Neuronal stem cell (in vitro differentiated cells): Measurements from ENCODE around the gene INPP1.

Experiments
- DNase-seq: peaks from one replicate; pipeline ENCODE4 v3.0.0-alpha.2; 2013; ENCODE audit warnings: low spot score
- H2AFZ ChIP-seq: one replicate; pipeline ENCODE4 v1.6.1; 2013; ENCODE audit warnings: mild to moderate bottlenecking, low read length, inconsistent platforms
- H2AK5ac ChIP-seq: 2 replicates; pipeline ENCODE4 v1.6.1; 2013; ENCODE audit warnings: low read depth, mild to moderate bottlenecking, inconsistent platforms, low read length, moderate library complexity, mixed read lengths
- H2BK120ac ChIP-seq: 2 replicates; pipeline ENCODE4 v1.6.1; 2013; ENCODE audit warnings: low read depth, mild to moderate bottlenecking, inconsistent platforms, low read length, moderate library complexity, mixed read lengths
- H2BK12ac ChIP-seq: one replicate; pipeline ENCODE4 v1.6.1; 2013; ENCODE audit warnings: low read length, inconsistent platforms
- H2BK15ac ChIP-seq: 2 replicates; pipeline ENCODE4 v1.6.1; 2013; ENCODE audit warnings: mild to moderate bottlenecking, low read length, inconsistent platforms, mixed read lengths
- H2BK5ac ChIP-seq: one replicate; pipeline ENCODE4 v1.6.1; 2013; ENCODE audit warnings: inconsistent platforms, mild to moderate bottlenecking, low read length, moderate library complexity
- H3K14ac ChIP-seq: one replicate; pipeline ENCODE4 v1.6.1; 2013; ENCODE audit warnings: low read length, inconsistent platforms
- H3K18ac ChIP-seq: 2 replicates; pipeline ENCODE4 v1.6.1; 2013; ENCODE audit warnings: low read length, inconsistent platforms
- H3K23ac ChIP-seq: 2 replicates; pipeline ENCODE4 v1.6.1; 2013; ENCODE audit warnings: low read depth, mild to moderate bottlenecking, mixed read lengths, low read length, inconsistent platforms; ENCODE audit not compliant: poor library complexity
- H3K27ac ChIP-seq: replicated peaks from 3 replicates; pipeline ENCODE4 v1.5.1; 2013; ENCODE audit warnings: low read length, inconsistent platforms
- H3K27me3 ChIP-seq, 3 experiments: 2 replicates each; pipeline ENCODE4 v1.6.1; 2013; ENCODE audit warnings: low read length in 3 of 3, mild to moderate bottlenecking in 2 of 3, inconsistent platforms in 1 of 3, low read depth in 1 of 3, mixed read lengths in 1 of 3, moderate library complexity in 1 of 3; ENCODE audit not compliant: control insufficient read depth in 3 of 3, insufficient read depth in 3 of 3
- H3K36me3 ChIP-seq, 2 donors: replicated peaks in 1 of 2; 2 replicates each; pipeline ENCODE4 v1.6.1; 2013; ENCODE audit warnings: low read length in 2 of 2; ENCODE audit not compliant: control insufficient read depth in 2 of 2, insufficient read depth in 2 of 2
- H3K4ac ChIP-seq: 2 replicates; pipeline ENCODE4 v1.6.1; 2013; ENCODE audit warnings: inconsistent platforms, mild to moderate bottlenecking, low read length, moderate library complexity
- H3K4me1 ChIP-seq, 2 donors: 1 replicate in 1 of 2; 2 replicates in 1 of 2; pipeline ENCODE4 v1.6.1; 2013; ENCODE audit warnings: low read length in 2 of 2, low read depth in 1 of 2; ENCODE audit not compliant: control insufficient read depth in 2 of 2, insufficient read depth in 1 of 2
- H3K4me2 ChIP-seq: one replicate; pipeline ENCODE4 v1.6.1; 2013; ENCODE audit warnings: mild to moderate bottlenecking, low read length, inconsistent platforms; ENCODE audit not compliant: insufficient read depth, poor library complexity, severe bottlenecking
- H3K4me3 ChIP-seq, 2 donors: 2 replicates each; pipeline ENCODE4 v1.5.1; 2013; ENCODE audit warnings: low read length in 2 of 2, mild to moderate bottlenecking in 2 of 2, inconsistent platforms in 1 of 2, moderate library complexity in 1 of 2
- H3K79me1 ChIP-seq: one replicate; pipeline ENCODE4 v1.6.1; 2013; ENCODE audit warnings: low read depth, mild to moderate bottlenecking, inconsistent platforms, low read length, moderate library complexity
- H3K9ac ChIP-seq: one replicate; pipeline ENCODE4 v1.6.1; 2013; ENCODE audit warnings: mild to moderate bottlenecking, low read depth, low read length, inconsistent platforms; ENCODE audit not compliant: poor library complexity
- H3K9me3 ChIP-seq, 2 donors: replicated peaks in 1 of 2; 2 replicates each; pipeline versions ENCODE3 to v1.6.1; 2013; ENCODE audit warnings: low read length in 2 of 2, mild to moderate bottlenecking in 2 of 2, inconsistent platforms in 1 of 2, low read depth in 1 of 2, mixed read lengths in 1 of 2, moderate library complexity in 1 of 2; ENCODE audit not compliant: control insufficient read depth in 2 of 2, insufficient read depth in 1 of 2
- H4K8ac ChIP-seq: one replicate; pipeline ENCODE4 v1.6.1; 2013; ENCODE audit warnings: low read depth, mild to moderate bottlenecking, inconsistent platforms, low read length, moderate library complexity
- H4K91ac ChIP-seq: one replicate; pipeline ENCODE4 v1.6.1; 2013; ENCODE audit warnings: low read length, low read depth, mild to moderate bottlenecking, inconsistent platforms; ENCODE audit not compliant: poor library complexity
- WGBS, 2 donors: extraction: QIAGEN DNeasy Blood & Tissue Kit; methylation state at CpG; one replicate each; pipeline ENCODE4 v1.1.7; 2013; ENCODE audit warnings: missing lambda C conversion rate in 2 of 2, mixed read lengths in 1 of 2; ENCODE audit not compliant: insufficient read length in 2 of 2, insufficient replicate concordance in 1 of 2; ENCODE audit errors: extremely low coverage in 2 of 2; 5-methylcytosine and 5-hydroxymethylcytosine counted together

INPP1 gene

DNA sequence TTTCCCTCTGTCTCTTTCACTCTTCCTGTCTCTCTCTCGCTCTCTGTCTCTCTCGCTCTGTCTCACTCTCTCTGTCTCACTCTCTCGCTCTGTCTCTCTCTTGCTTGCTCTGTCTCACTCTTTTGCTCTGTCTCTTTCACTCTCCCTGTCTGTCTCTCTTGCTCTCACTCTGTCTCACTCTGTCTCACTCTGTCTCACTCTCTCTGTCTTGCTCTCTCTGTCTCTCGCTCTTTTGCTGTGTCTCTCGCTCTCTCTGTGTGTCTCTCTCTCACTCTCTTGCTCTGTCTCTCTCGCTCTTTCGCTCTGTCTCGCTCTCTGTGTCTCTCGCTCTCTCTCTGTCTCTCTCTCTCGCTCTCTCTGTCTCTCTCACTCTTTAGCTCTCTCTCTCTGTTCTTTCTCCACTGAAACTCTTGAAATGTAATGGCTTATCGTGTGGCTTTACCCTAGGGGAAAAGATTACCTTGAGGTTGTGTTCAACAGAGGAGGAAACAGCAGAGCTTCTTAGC lies 22.9 kb downstream of the INPP1 start:
- no peak overlapping the region for H3K18ac ChIP-seq
- H2AFZ ChIP-seq: no peak overlapping the region
- no peak overlapping the region for H4K8ac ChIP-seq
- no peaks in the 10 kb centered on the region for H3K4me1 ChIP-seq
- H2AK5ac ChIP-seq: no peak overlapping the region
- H3K4me2 ChIP-seq: no peak overlapping the region
- H2BK120ac ChIP-seq: no peak overlapping the region
- no peak overlapping the region for H2BK5ac ChIP-seq
- no peaks in the 10 kb centered on the region for H3K79me1 ChIP-seq
- no peak overlapping the region for H3K4me3 ChIP-seq
- no peak overlapping the region for H3K14ac ChIP-seq
- no peak overlapping the region for H3K9ac ChIP-seq
- no peak overlapping the region for H3K4ac ChIP-seq
- no peak overlapping the region for H3K27ac ChIP-seq
- H3K9me3 ChIP-seq: no peaks in the 10 kb centered on the region
- H2BK12ac ChIP-seq: no peak overlapping the region
- no peak overlapping the region for H3K23ac ChIP-seq
- no peaks in the 10 kb centered on the region for H3K27me3 ChIP-seq
- DNase-seq: no peak
- peaks cover 0 to 6% of the 10 kb centered on the region in 2 donors for H3K36me3 ChIP-seq
- no peak overlapping the region for H4K91ac ChIP-seq
- H2BK15ac ChIP-seq: no peak overlapping the region
- WGBS, 2 donors: no CpG with 5 or more reads among the region's 11 CpGs

DNA sequence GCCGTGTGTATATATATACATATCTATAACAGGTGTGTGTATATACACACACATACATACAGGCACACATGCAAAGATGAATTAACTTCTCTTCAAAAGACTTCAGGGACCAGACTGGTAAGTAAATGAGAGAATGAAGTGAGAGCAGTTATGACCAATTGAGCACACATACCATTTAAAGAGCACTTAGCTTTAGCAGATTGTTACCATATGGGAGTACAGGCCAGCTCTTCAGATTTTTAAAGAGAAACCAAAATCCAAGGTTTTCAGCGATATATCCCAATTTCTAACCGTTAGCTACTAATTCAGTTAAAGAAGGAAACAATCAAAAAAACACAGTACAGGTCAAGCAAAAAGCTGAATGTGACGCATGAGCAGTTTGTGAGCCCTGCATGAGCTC lies 23.7 kb downstream of the INPP1 start:
- no peaks in the 10 kb centered on the region for H3K79me1 ChIP-seq

DNA sequence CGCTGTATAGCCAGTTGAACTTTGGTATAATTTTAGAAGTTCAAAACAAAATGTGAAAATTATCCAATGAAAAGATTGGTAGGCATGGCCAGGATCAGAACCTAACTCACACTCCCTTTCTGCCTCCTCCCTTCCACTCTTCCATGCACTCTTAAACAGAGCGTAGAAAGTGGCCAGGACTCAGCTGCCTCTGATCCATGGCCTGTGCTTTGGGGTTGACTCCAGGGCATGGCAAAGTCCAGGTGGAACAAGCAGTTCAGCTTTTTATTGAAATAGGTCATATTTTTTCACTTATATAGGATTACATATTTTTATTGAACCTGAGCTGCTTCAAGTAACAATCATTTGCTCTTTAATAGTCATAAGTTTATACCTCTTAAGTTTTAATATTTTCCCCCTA lies 26.2 kb downstream of the INPP1 start:
- no peak overlapping the region for H2BK120ac ChIP-seq
- H3K4ac ChIP-seq: no peak overlapping the region
- no peak overlapping the region for H3K9ac ChIP-seq
- no peak overlapping the region for H3K4me3 ChIP-seq
- no peaks in the 10 kb centered on the region for H3K79me1 ChIP-seq
- H2BK5ac ChIP-seq: no peak overlapping the region
- H3K18ac ChIP-seq: no peak overlapping the region
- H3K27me3 ChIP-seq: no peaks in the 10 kb centered on the region
- H3K23ac ChIP-seq: no peak overlapping the region
- H2BK15ac ChIP-seq: no peak overlapping the region
- H3K36me3 ChIP-seq: peaks cover 0 to 6% of the 10 kb centered on the region in 2 donors
- H2AFZ ChIP-seq: no peak overlapping the region
- no peaks in the 10 kb centered on the region for H3K9me3 ChIP-seq
- H3K4me1 ChIP-seq: no peaks in the 10 kb centered on the region
- H4K8ac ChIP-seq: no peak overlapping the region
- no peak overlapping the region for H4K91ac ChIP-seq
- no peak overlapping the region for H2BK12ac ChIP-seq
- no peak for DNase-seq
- no peak overlapping the region for H3K4me2 ChIP-seq
- H3K27ac ChIP-seq: no peak overlapping the region
- no CpG with 5 or more reads among the region's 2 CpGs for whole genome bisulfite sequencing, 2 donors
- H2AK5ac ChIP-seq: no peak overlapping the region
- no peak overlapping the region for H3K14ac ChIP-seq

More for the DNA sequence above, 23.7 kb downstream of the INPP1 start:
- H3K4ac ChIP-seq: no peak overlapping the region
- no peak overlapping the region for H3K4me3 ChIP-seq
- DNase-seq: no peak
- H3K36me3 ChIP-seq: peaks cover 0 to 6% of the 10 kb centered on the region in 2 donors
- H4K8ac ChIP-seq: no peak overlapping the region
- WGBS, 2 donors: no CpG with 5 or more reads among the region's 4 CpGs
- H2BK12ac ChIP-seq: no peak overlapping the region
- H3K27ac ChIP-seq: no peak overlapping the region
- no peak overlapping the region for H2AFZ ChIP-seq
- no peak overlapping the region for H3K14ac ChIP-seq
- H2BK120ac ChIP-seq: no peak overlapping the region
- no peak overlapping the region for H3K23ac ChIP-seq
- no peak overlapping the region for H3K9ac ChIP-seq
- H3K18ac ChIP-seq: no peak overlapping the region
- no peak overlapping the region for H3K4me2 ChIP-seq
- no peak overlapping the region for H2BK15ac ChIP-seq
- H3K4me1 ChIP-seq: no peaks in the 10 kb centered on the region
- H3K27me3 ChIP-seq: no peaks in the 10 kb centered on the region
- H2BK5ac ChIP-seq: no peak overlapping the region
- no peaks in the 10 kb centered on the region for H3K9me3 ChIP-seq
- no peak overlapping the region for H2AK5ac ChIP-seq
- no peak overlapping the region for H4K91ac ChIP-seq

DNA sequence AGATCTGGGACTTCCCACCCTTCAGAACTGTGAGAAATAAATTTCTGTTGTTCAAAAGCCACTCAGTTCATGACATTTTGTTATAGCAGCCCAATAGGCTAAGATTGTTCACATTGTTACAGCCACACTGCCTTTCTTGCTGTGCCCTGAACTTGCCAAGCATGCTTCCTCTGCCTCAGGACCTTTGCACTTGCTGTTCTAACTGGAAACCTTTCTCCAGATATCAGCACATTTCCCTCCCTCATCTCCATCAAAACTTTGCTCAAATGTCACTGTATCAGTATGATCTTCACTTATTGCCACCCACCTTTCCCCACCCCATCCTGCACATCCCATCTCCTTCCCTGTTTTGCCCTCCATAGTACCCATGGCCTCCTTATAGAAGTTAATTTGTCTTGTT lies 32.7 kb downstream of the INPP1 start:
- Histone ChIP-seq H2AK5ac (no peak overlapping the region), H2BK120ac (no peak overlapping the region), H3K18ac (no peak overlapping the region), H3K4ac (no peak overlapping the region), H3K27me3 (no peaks in the 10 kb centered on the region), H2BK15ac (no peak overlapping the region), H3K36me3 (no peaks in the 10 kb centered on the region), H4K8ac (no peak overlapping the region), H3K27ac (no peak overlapping the region), H3K4me1 (no peaks in the 10 kb centered on the region), H3K4me3 (no peak overlapping the region), H2BK12ac (no peak overlapping the region), H3K9ac (no peak overlapping the region), H3K79me1 (no peaks in the 10 kb centered on the region), H2BK5ac (no peak overlapping the region), H3K23ac (no peak overlapping the region), H4K91ac (no peak overlapping the region), H2AFZ (no peak overlapping the region), H3K9me3 (no peaks in the 10 kb centered on the region), H3K4me2 (no peak overlapping the region), H3K14ac (no peak overlapping the region)
- no peak for DNase-seq
